CD4-positive, alpha-beta T cell treated with Interleukin-17A for 1 hour (primary cell): ENCODE measurements around the gene DCDC2C.

Experiments used
- DNase-seq: peaks from one replicate; pipeline ENCODE4 v3.0.0-alpha.2; 2020

Gene DCDC2C

DNA sequence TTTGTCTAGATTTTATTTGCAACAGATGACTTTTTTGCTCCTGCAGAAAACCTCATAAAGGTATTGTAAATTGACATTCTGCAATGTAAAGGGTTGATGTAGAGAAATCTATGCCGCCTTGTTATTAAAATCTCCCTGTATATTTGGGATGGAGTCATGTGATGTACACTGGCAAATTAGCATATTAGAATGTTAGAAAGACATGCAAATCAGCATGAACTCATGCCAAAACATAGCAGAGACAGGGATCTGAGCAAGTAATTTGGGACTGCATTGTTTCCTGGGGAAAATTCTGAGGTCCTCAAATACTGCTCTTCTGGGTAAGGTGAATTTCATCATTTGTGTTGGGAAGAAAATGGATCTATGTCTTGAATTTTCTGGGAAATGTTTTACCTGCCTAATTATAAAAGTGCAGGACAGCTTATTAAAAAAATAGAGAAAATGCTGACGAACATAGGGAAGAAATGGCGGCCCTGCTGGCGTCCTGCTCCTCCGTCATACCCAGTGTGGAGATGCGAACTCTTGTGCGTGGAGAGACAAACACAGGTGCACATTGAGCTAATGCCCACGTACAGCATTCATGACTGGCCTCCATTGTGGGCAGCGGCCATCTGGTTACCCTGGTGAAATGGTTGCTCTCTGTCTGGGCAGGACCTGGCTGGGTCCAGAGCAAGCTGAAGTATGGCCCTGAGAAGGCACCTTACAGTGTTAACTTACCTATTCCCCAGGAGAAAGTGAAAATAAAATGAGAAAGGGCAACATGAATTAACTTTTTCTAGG lies 29.1 kb upstream of the DCDC2C start:
- DNase-seq: no peak

DNA sequence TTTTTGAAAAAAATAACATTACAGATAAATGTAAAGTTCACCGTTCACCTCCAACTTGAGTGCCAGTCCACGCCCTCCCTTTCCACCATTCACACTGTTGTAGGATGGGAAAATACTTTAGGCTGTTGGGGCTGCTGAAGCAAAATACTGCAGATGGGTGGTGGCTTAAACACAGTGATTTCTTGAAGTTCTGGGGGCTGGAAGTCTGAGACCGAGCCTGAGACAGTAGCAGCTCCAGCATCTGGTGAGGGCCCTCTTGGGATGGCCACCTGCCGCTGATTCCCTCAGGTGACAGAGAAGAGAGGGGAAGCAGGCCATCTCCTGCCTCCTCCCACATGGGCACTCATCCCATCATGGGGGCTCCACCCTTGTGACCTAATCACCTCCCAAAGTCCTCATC lies 27.7 kb upstream of the DCDC2C start:
- no peak for DNase-seq

DNA sequence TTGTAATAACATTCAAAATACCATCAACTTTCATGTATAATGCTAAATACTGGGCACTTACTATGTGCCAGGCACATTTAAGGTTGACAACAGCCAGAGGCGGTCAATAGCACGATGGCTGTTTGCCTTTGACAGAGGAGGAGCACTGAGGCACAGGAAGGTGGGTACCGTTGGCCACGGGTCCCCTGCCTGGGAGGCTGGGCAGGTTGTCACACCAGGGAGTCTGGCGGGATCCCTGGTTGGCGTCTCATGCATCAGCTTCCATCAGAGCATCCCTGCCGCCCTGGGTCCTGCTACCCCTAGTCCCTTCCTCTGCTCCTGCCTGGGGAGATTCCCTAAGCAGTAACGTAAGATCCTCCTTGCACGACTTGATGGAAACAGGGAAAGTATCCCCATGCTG lies 25.9 kb upstream of the DCDC2C start:
- DNase-seq: no peak

DNA sequence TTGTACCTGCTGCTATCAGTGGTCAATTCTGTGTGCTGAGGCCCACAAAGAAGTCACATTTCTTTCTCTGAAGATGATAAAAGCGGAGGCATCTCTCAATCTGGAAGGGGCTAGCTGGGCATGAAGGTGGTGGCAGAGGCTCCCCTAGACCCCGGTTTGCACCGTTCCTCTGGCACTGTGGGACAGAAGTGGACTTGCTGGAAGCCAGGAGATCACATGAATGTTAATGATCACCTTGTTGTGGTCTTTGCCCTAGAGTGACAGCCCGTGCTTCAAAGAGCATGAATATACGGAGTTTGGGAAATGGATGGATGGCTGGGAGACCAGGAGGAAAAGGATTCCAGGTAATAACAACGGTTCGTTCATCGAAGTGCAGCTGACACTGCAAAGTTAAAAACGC lies 25.2 kb upstream of the DCDC2C start:
- DNase-seq: no peak

DNA sequence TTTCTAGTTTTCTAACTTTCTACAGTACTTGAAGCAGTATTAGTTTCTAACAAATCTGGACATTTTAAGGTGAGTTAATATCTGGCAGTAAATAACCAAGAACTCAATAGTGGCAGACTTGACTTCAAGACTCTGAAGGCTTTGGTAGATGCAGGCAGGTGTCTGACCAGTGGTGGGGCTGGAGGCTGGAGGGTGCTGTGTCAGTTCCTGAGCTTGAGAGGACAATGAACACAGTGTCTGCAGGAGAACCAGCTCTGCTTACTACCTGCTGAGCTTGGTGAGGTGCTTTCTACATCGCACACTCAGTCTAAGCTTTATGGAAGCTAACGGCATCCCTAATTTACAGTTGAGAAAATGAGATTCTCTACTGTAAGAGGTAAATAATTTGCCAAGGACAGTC lies 24.2 kb upstream of the DCDC2C start:
- no peak for DNase-seq

DNA sequence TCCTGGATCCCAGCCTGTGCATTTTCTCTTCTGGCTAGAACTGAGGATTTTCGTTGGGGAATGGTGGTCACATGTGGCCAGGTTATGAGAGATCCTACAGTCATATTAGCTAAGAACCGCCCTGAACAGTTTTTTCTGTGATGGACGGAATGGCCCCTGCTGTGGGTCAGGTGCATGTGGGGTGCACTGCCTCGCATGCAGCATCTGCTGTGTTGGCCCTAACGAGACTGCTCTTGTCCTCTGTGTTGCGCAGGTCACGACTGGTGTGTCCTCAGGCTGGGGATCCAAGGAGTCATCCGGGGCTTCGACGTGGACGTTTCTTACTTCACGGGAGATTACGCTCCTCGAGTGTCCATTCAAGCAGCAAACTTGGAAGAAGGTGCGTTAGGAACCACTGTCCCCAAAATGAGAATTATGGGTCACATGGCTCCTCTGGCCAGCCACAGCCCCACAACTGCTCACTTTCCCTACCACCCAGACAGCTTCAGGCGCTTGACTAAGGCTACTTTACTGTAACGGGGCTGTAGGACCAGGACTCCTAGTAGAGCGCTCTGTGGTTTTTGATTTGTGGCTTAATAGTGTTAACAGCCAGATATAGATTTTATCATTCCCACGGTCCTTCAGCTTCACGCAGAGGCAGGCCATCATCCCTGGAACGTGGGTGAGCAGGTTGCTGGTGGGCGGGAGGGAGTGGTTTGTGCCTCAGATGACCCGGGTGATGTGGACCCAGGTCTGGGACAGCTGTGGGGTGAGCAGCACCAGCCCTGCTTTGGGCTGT lies 23.6 kb upstream of the DCDC2C start:
- DNase-seq: no peak

DNA sequence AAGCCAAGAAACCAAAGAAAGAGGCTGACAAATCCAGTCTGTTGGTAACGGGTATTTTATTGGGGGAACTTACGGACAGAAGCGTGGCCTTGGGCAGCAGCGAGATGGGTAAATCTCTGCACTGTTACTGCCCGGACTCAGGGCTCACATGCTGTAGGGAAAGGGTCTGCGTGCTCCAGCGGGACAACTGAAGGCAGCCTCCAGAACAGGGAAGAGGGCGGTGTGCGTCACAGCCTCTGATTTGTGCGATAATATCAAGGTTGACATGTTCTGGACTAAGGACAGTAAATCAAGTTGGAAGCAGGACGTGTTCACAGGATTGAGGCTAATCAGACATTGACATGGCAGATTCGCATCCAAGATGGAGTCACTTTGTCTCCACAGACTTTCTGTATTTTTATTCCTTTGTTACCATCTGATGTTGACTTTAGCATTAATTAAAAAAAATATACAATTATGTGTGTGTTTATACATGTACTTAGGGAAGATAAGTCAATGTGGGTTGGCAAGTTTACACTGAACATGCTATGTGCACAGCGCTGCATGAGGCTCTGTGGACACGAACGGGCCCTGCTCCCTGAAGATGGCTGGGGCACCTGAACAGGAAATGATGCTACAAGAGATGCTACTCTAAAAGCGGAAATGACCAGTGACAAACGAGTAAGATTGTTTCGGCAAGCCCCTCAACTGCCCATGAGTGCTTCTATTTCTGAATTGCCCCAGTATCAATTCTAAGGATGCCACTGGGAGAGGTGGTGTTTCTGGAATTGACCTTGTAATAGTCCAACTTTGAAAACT lies 22.6 kb upstream of the DCDC2C start:
- no peak for DNase-seq

DNA sequence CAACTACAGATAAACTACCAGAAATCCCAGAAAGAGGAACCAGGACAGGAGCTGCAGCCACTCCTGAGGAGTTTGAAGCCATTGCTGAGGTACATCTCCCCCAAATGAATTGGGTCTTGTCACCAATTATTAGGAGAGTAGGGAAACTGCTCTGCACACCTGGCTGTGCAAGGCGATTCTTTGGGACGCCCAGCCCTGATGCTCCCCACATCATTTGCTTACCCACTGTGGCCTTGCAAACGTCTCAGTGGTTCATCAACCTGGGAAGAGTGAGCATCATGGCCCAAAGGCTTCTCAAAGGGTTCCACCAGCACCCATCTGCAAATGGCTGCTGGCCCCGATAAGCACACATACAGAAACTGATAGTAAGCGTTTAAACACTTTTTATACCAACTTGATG lies 21.8 kb upstream of the DCDC2C start:
- DNase-seq: no peak

DNA sequence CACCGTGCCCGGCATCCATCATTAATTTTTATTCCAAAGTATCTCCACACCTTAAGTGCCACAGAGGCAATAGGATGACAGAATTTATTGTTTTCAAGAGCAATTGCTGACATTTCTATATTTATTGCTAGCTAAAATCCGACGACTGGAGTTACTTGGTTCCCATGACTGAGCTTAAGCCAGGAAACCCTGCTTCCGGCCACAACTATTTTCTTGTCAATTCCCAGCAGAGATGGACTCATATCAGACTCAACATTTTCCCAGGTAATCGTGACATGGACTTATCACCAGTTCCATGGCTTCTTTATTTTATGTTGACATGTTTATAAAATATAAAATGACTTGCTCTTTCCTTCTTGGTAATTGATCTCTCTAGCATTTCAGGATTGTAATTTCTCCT lies 20.6 kb upstream of the DCDC2C start:
- DNase-seq: no peak

DNA sequence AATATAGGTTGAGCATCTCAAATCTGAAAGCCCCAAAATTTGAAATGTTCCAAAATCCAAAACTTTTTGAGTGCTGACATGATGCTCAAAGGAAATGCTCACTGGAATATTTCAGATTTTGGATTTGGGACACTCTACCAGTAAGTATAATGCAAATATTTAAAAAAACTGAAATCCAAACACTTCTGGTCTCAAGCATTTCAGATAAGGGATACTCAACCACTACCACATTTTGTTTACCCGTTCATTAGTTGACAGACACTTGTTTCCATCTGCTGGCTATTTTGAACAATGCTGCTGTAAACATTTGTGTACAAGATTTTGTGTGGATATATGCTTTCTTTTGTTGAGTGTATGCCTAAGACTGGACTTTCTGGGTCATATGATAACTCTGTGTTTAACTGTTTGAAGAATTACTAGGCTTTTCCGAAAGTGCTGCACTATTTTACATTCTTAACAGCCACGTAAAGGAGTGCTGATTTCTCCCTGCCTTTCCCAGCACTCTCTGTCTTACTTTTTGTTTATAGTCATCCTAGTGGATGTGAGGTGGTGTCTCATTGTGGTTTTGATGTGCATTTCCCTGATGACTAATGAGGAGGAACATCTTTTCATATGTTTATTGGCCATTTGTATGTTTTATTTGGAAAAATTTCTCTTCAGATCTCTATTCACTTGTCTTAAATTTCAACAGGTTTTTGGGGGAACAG lies 19.5 kb upstream of the DCDC2C start:
- DNase-seq: no peak

DNA sequence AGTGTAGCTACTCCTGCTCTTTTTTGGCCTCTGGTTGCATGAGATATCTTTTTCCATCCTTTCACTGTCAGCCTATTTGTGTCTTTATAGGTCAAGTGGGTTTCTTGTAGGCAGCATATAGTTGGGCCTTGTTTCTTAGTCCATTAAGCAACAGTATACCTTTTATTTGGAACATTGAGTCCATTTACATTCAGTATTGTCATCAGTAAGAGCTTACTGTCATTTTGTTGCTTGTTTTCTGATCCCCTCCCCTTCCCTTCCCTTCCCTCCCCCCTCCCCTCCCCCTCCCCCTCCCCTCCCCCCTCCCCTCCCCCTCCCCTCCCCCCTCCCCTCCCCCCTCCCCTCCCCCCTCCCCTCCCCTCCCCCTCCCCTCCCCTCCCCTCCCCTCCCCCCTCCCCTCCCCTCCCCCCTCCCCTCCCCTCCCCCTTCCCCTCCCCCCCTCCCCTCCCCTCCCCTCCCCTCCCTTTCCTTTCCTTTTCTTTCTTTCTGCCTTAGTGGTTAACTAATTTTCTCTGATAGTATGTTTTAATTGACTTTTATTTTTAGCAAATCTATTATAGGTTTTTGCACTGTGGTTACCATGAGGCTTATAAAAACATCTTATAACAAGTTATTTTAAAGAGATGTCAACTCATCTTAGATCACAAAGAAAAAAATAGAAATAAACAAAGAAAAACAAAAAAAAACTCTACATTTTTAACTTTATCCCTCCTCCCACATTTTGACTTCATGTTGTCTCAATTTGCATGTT lies 13.2 kb upstream of the DCDC2C start:
- no peak for DNase-seq

DNA sequence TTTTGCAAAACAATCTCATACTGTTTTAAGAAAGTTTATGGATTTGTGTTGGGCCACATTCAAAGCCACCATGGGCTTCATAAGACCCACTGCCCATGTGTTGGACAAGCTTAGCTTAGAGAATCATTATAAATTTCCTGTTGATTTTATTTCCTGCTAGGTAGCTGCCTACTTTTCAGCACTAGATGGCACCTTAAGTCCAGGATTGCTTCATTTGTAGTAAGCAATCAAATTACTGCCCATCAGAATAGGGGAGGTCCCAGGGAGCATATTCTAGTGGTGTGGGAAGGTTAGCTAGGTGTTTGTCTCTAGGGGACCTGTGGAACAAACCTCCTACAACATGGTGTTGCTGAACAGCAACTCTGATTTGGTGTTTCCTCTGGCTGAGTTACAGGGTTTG lies 11.0 kb upstream of the DCDC2C start:
- no peak for DNase-seq

DNA sequence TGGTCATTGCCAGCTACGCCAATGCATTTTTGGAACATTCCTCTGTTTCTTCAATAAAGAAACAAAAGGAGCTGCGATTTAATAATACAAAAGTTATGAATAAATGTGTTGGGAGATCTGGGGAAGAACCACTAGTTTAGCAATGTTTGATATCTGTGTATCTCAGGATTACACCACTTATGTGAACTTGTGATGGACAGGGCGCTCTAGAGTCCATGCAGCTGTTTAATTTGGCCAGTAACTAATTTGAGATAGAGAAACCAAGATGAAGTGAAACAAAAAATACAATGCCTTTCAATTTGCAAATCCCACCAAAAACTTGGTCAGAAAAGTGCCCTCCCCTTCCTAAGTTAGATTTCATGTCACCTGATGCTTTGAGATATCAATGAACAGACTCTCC lies 6.8 kb upstream of the DCDC2C start:
- DNase-seq: no peak

DNA sequence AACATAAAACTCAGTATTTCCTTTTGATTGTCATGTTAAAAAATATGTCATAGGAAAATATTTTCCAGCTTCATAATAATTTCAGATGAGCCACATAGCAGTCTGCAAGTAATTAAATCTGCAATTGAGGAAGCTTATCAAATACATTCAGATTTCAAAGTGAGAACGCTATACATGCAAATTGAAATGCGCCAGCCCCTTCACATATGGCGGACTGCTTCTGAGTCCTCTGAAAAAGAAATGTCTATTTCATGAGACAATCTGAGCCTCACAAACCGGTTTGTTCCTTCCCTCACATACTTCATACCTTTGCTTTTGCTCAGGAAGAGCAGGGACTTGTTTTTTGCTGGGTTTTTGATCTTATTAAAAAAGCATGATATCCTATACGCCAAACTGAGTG lies 2.3 kb upstream of the DCDC2C start:
- no peak for DNase-seq

DNA sequence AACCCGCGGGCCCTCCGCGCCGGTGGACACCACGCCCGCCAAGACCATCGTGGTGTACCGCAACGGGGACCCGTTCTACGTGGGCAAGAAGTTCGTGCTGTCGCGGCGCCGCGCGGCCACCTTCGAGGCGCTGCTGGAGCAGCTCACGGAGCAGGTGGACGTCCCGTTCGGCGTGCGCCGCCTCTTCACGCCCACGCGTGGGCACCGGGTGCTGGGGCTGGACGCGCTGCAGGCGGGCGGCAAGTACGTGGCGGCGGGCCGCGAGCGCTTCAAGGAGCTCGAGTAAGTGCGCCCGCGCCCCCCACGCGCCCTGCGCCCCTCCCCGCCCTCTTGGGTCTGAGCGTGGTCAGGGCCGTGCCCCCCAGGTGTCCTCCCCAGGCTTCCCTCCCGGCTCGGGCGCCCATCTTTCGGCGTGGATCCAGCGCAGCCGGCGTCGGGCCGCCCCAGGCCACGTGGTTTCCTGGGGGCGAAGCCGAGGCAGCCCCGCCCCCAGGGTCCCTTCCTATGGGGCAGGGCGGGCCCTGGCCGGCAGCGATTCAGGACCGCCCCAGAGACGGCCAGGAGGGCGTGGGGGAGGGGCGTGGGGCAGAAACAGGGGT lies 481 bp downstream of the DCDC2C start:
- no peak for DNase-seq

DNA sequence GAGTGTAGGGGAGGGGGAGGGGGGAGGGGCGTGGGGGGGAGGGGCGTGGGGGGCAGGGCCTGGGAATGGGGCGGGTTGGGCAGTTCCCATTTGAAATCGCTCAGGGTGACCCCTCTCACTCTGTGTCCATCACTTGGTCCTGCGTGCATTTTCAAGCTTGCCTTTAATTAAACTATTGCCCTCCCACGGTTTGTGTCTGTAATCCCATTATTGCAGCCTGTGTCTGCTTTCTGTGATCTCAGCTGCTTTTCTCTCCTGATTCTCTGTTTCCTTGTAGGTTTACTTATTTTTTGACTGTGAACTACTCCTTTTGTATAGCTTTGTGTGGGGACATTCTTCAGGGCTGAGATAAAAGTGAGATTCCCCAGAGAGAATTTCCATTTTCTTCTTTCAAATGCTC lies 1.3 kb downstream of the DCDC2C start:
- DNase-seq: no peak

DNA sequence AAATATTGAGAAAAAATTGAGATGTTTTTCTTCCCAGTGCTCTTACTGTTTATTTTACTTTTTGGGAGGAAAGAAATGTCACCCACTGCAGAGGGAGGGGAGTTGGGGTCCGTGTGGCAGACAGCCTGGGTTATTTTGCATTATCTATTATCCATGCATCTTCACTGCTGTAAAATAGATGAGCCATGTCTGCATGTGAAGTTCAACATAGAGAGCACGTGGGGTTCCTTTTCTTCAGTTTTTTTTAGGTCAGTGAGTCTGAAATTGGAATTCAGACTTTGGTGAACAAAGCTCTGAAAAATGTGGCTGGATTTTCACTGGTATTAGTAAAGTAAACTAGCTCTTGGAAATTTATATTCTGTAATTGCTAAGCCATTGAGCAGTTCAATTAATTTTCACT lies 2.4 kb downstream of the DCDC2C start:
- no peak for DNase-seq

DNA sequence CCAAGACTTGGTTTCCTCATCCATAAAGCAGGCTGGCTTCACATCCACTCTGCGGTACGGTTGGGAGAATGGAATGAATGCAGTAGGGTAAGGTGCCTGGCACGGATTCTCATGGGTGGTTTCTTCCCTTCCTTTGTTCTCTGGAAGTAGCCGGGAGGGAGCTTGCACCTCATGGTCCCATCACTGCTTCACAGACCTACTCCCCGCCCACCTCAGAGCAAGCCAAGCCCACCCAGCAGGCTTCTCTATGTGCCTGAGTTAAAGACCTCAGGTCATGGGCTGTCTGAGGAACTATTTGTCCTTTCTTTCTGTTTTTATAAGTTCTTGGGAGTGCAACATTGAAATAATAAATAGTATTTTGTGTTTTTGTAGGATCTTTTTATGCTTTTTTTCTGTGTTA lies 3.5 kb downstream of the DCDC2C start:
- no peak for DNase-seq

DNA sequence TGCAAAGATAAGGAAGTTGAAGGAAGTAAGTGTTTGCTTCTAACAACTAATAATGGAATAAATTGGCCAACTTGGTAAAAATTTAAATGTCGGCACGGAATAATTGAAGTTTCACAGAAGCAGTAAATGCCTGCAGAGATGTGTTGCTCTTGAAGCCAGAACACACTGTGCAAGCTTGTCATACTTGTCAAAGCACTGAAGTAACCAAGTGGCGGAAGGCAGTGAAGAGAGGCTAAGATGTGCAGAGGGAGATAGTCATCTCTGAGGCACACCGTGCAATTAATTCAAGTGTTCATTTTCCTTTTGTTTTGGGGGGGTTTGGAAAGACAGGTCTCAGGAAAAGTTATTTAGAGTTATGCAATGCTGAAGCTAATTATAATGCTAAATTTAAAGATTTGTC lies 5.2 kb downstream of the DCDC2C start:
- no peak for DNase-seq

DNA sequence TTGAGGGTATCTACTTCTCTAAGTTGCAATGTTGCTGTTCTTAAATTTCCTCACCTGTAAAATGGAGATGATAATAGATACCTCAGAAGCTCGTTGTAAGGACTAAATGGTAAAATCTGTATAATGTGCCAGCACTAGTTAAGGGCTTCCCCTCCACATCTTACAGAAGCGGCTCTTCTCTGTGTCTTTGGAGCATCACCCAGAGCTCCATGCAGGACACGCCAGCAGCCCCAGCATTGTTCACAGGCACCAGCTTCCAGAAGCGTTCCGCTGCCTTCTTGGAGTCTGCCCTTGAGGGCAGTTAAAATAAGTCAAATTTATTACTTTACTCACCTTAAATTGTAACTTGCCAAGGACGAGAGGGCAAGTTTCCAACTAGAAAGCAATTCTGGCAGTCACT lies 5.8 kb downstream of the DCDC2C start:
- DNase-seq: no peak

DNA sequence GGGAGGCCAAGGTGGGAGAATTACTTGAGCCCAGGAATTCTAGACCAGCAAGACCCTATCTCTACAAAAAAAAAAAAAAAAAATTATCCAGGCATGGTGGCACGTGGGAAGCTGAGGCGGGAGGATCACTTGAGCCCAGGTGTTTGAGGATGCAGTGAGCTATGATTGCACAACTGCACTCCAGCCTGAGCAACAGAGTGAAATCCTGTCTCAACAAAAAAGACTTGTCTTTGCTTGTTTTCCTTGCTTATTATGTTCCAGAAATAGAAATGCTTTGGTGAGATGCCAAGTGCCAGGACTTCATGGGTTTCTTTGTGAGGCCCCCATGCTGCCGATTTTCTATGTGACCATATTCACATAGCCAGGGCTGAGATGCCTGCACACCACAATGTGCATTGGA lies 9.0 kb downstream of the DCDC2C start:
- no peak for DNase-seq
